ENCODE measurements around the gene CAPG. TPM values are rescaled to one million over a fixed set of nuclear protein-coding genes. Genes with fewer than 3 reads are reported as not detected.

The CAPG gene
- total RNA-seq, 2 donors from 2014 or later = 47.1 to 56.9 TPM

GRCh38 chr2:85401844-85402243 is 8.3 kb downstream of the CAPG start:
- TF ChIP-seq, protein P1, sequence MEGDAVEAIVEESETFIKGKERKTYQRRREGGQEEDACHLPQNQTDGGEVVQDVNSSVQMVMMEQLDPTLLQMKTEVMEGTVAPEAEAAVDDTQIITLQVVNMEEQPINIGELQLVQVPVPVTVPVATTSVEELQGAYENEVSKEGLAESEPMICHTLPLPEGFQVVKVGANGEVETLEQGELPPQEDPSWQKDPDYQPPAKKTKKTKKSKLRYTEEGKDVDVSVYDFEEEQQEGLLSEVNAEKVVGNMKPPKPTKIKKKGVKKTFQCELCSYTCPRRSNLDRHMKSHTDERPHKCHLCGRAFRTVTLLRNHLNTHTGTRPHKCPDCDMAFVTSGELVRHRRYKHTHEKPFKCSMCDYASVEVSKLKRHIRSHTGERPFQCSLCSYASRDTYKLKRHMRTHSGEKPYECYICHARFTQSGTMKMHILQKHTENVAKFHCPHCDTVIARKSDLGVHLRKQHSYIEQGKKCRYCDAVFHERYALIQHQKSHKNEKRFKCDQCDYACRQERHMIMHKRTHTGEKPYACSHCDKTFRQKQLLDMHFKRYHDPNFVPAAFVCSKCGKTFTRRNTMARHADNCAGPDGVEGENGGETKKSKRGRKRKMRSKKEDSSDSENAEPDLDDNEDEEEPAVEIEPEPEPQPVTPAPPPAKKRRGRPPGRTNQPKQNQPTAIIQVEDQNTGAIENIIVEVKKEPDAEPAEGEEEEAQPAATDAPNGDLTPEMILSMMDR (IDR thresholded peaks at IDR 0.05) = no peak
- peaks cover 0 to 7% of the 10 kb centered on the region in 2 donors for H3K4me1 ChIP-seq (ENCODE audit: control insufficient read depth in 1 of 2, low read depth in 2 of 2)
- H3K27me3 ChIP-seq (replicated peaks; ENCODE audit: insufficient read depth) = no peaks in the 10 kb centered on the region
- H3K27ac ChIP-seq = no peak overlapping the region
- ATAC-seq (ENCODE audit: insufficient number of reproducible peaks, low FRiP score, low read depth) (no peak), DNase-seq (ENCODE audit: low spot score) (no peak)
- peaks cover 4% of the 10 kb centered on the region for H3K36me3 ChIP-seq
- no peaks in the 10 kb centered on the region for H3K9me3 ChIP-seq
- H3K4me3 ChIP-seq = no peak overlapping the region

- Histone ChIP-seq H3K36me3 (peaks cover 4% of the 10 kb centered on the region), H3K9me3 (no peaks in the 10 kb centered on the region), H3K27me3 (replicated peaks; ENCODE audit: insufficient read depth) (no peaks in the 10 kb centered on the region), H3K4me3 (no peak overlapping the region), H3K4me1 (ENCODE audit: control insufficient read depth in 1 of 2, low read depth in 2 of 2) (peaks cover 0 to 11% of the 10 kb centered on the region in 2 donors), H3K27ac (no peak overlapping the region)
- no peak for DNase-seq (ENCODE audit: low spot score)
- TF ChIP-seq, protein P1 (IDR thresholded peaks at IDR 0.05) = no peak
- ATAC-seq (ENCODE audit: insufficient number of reproducible peaks, low FRiP score, low read depth) = no peak
Observed at GRCh38 chr2:85401464-85401805, 8.7 kb downstream of the CAPG start.

GRCh38 chr2:85400541-85401463 is 9.4 kb downstream of the CAPG start:
- DNase-seq (ENCODE audit: low spot score) (no peak), ATAC-seq (ENCODE audit: insufficient number of reproducible peaks, low FRiP score, low read depth) (no peak)
- no peaks in the 10 kb centered on the region for H3K27me3 ChIP-seq (replicated peaks; ENCODE audit: insufficient read depth)
- H3K36me3 ChIP-seq = peaks cover 4% of the 10 kb centered on the region
- TF ChIP-seq, protein P1 (IDR thresholded peaks at IDR 0.05) = no peak
- no peaks in the 10 kb centered on the region for H3K9me3 ChIP-seq
- no peak overlapping the region for H3K4me3 ChIP-seq
- H3K27ac ChIP-seq = no peak overlapping the region
- H3K4me1 ChIP-seq (ENCODE audit: control insufficient read depth in 1 of 2, low read depth in 2 of 2) = peaks cover 0 to 17% of the 10 kb centered on the region in 2 donors

- ATAC-seq (ENCODE audit: insufficient number of reproducible peaks, low FRiP score, low read depth) (no peak), DNase-seq (ENCODE audit: low spot score) (no peak)
- TF ChIP-seq, protein P1 (IDR thresholded peaks at IDR 0.05) = no peak
- no peaks in the 10 kb centered on the region for H3K9me3 ChIP-seq
- H3K27ac ChIP-seq = no peak overlapping the region
- H3K36me3 ChIP-seq = peaks cover 4% of the 10 kb centered on the region
- H3K27me3 ChIP-seq (replicated peaks; ENCODE audit: insufficient read depth) = no peaks in the 10 kb centered on the region
- no peak overlapping the region for H3K4me3 ChIP-seq
- peaks cover 0 to 18% of the 10 kb centered on the region in 2 donors for H3K4me1 ChIP-seq (ENCODE audit: control insufficient read depth in 1 of 2, low read depth in 2 of 2)
Observed at GRCh38 chr2:85400023-85400422, 10.1 kb downstream of the CAPG start.

- Histone ChIP-seq H3K27ac (no peak overlapping the region), H3K4me1 (ENCODE audit: control insufficient read depth in 1 of 2, low read depth in 2 of 2) (peaks cover 0 to 18% of the 10 kb centered on the region in 2 donors), H3K9me3 (no peaks in the 10 kb centered on the region), H3K4me3 (no peak overlapping the region), H3K36me3 (peaks cover 4% of the 10 kb centered on the region), H3K27me3 (replicated peaks; ENCODE audit: insufficient read depth) (no peaks in the 10 kb centered on the region)
- ATAC-seq (ENCODE audit: insufficient number of reproducible peaks, low FRiP score, low read depth) (no peak), DNase-seq (ENCODE audit: low spot score) (no peak)
- TF ChIP-seq, protein P1 (IDR thresholded peaks at IDR 0.05) = no peak
Observed at GRCh38 chr2:85399183-85399455, 11.0 kb downstream of the CAPG start.

Measured in thoracic aorta (tissue), 2 donors.